Skeletal muscle cell (primary cell): ENCODE data around the gene PPT1.
"Not testable (repeated sequence)": the region's sequence is repeated elsewhere in the genome, so short reads cannot be mapped to it uniquely, and the experiment has no call there.

Source experiments
- DNase-seq: peaks from one replicate; pipeline ENCODE4 v3.0.0-alpha.2; 2010; ENCODE audit warnings: low read depth
- H3K4me3 ChIP-seq: 2 replicates; pipeline ENCODE4 v1.5.1; 2011; ENCODE audit warnings: low read depth, mild to moderate bottlenecking, control low read depth, low read length, moderate library complexity

Gene PPT1

GRCh38 chr1:40038697-40039096 is 58.4 kb downstream of the PPT1 start:
- no peak for DNase-seq
- no peak overlapping the region for H3K4me3 ChIP-seq

- H3K4me3 ChIP-seq, DNase-seq: not testable (repeated sequence)
These were observed 59.8 kb downstream of the PPT1 start for GRCh38 chr1:40037254-40037653.

- peak; percentile 53 for DNase-seq
These were observed 60.5 kb downstream of the PPT1 start for GRCh38 chr1:40036574-40036973.

GRCh38 chr1:40034869-40035268 is 62.2 kb downstream of the PPT1 start:
- no peak overlapping the region for H3K4me3 ChIP-seq
- DNase-seq: no peak

More at GRCh38 chr1:40036574-40036973, 60.5 kb downstream of the PPT1 start:
- no peak overlapping the region for H3K4me3 ChIP-seq

GRCh38 chr1:40032240-40032891 is 64.7 kb downstream of the PPT1 start:
- no peak for DNase-seq
- no peak overlapping the region for H3K4me3 ChIP-seq

DNA sequence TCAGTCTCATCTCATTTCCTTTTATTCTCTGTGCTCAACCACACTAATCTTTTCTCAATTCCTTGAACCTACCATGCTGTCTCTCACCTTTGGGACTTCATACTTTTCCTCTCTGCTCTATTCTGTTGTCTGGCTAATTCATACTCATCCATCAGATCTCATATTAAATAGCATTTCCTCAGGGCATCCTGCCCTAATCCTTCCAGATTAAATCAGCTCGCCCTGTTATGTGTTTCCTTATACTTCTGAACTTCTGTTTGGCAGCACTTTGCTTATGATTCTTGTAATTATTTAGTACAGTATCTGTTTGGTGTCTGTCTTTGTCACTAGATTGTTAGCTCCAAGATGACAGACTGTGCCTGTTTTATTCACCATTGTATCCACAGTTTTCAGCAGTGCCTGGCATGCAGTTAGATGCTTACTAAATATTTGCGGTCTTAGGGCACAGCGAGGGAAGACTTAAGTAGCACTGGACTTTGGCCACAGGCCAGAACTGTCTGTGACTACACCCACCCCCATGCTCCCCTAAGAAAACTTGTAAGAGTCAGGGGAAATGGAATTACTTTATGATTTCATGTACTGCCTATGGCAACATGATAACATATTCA is 66.4 kb downstream of the PPT1 start:
- DNase-seq: no peak
- no peak overlapping the region for H3K4me3 ChIP-seq

DNA sequence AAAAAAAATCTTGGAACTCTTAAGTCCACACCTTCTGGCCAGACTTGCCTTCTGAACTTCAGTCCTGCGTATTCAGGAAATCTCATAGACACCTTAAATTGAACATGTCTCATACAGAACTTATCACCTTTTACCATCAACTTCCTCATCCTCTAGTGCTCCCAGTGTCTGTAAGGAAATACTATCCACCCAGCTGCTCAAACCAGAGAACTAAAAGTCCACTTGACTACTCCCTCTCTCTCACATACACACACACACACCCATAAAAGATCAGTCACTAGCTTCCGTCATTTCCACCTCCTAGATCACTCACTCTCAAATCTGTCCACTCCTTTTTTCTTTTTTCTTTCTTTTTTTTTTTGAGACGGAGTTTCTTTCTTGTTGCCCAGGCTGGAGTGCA is 67.4 kb downstream of the PPT1 start:
- no peak for DNase-seq
- H3K4me3 ChIP-seq: no peak overlapping the region

DNA sequence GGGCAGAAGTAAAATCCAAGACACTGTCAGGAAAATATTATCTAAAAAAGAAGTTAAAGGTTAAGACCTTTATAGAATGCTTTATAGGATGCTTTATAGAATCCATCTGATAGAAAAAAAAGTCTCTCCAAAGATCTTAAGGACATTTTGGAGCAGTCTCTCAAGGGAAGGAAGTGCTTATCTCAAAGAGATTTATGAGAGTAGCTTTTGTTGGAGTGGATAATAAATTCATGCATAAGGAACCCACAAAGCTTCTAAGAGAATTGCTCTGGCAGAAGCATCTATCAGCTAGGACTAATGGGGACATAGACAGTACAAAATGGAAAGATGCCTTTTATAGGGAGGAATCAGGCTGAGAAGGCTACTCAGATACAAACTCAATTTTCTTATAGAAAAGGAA is 69.4 kb downstream of the PPT1 start:
- no peak overlapping the region for H3K4me3 ChIP-seq
- DNase-seq: no peak

GRCh38 chr1:40024671-40025070 is 72.4 kb downstream of the PPT1 start:
- no peak for DNase-seq
- H3K4me3 ChIP-seq: no peak overlapping the region

- no peak overlapping the region for H3K4me3 ChIP-seq
- no peak for DNase-seq
These were observed 73.6 kb downstream of the PPT1 start for GRCh38 chr1:40023379-40023944.
